GM12864 (cell line): ENCODE measurements around the gene CYP4F8.

Source experiments
- DNase-seq: peaks from one replicate; pipeline ENCODE4 v3.0.0-alpha.2; 2011; ENCODE audit warnings: low read depth
- H3K4me3 ChIP-seq: 2 replicates; pipeline ENCODE4 v1.5.1; 2011; ENCODE audit warnings: mild to moderate bottlenecking, low read depth, low read length, control low read depth
- TF ChIP-seq, protein P1 (sequence below): IDR thresholded peaks from 2 replicates; pipeline ENCODE4 v1.5.1; 2011; ENCODE audit warnings: low read depth, mild to moderate bottlenecking, moderate library complexity, low read length, control low read depth, inconsistent platforms; ENCODE audit errors: missing control alignments

Gene CYP4F8, protein sequence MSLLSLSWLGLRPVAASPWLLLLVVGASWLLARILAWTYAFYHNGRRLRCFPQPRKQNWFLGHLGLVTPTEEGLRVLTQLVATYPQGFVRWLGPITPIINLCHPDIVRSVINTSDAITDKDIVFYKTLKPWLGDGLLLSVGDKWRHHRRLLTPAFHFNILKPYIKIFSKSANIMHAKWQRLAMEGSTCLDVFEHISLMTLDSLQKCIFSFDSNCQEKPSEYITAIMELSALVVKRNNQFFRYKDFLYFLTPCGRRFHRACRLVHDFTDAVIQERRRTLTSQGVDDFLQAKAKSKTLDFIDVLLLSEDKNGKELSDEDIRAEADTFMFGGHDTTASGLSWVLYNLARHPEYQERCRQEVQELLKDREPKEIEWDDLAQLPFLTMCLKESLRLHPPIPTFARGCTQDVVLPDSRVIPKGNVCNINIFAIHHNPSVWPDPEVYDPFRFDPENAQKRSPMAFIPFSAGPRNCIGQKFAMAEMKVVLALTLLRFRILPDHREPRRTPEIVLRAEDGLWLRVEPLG

DNA sequence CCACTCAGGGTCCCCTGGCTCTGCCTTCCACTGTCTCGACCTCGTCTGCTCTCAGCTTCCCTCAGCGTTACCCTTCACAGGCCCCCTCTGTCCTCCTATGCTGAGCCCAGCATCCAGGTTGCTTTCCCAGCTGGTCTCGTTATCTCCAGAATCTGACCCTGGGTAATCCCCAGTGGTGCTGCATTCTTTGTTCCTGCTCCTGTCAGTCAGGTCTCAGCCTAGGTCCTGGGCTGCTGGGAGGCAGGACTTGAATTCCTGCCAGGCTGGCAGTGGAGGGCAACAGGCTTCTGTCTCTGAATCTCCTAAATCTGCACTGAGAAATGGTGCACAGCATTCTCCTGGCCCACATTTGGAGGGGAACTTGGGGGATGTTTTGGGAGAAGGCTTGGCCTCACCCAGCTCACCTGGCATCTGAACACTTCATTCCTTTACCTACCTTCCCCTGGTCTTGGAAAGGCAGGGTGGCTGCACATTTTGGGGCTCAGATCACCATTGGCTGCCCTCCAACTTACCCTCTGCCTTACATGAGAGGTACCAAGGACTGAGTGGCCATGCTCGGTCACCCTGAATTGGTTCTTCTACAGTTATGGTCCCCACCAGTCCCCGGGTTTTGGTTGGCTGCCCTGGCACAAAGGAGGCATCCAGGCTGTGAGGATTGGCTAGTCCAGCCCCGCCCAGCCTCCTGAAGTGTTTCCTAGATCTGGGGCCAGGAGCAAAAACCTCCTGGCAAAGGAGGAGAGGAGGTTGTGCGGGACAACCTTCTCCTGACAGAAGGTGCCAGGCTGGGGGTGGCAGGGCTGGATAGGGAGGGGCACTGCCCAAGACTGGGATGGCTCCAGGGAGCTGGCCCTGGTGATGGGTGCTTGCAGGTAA lies at the start of gene CYP4F8:
Gene CYP4F8 (plus strand): TSS at position 712 of the 873 bp plus-strand sequence. CDS start 399 bp downstream, outside the sequence.
- H3K4me3 ChIP-seq, result no peak within 1 kb of the TSS
- TF ChIP-seq, protein P1, sequence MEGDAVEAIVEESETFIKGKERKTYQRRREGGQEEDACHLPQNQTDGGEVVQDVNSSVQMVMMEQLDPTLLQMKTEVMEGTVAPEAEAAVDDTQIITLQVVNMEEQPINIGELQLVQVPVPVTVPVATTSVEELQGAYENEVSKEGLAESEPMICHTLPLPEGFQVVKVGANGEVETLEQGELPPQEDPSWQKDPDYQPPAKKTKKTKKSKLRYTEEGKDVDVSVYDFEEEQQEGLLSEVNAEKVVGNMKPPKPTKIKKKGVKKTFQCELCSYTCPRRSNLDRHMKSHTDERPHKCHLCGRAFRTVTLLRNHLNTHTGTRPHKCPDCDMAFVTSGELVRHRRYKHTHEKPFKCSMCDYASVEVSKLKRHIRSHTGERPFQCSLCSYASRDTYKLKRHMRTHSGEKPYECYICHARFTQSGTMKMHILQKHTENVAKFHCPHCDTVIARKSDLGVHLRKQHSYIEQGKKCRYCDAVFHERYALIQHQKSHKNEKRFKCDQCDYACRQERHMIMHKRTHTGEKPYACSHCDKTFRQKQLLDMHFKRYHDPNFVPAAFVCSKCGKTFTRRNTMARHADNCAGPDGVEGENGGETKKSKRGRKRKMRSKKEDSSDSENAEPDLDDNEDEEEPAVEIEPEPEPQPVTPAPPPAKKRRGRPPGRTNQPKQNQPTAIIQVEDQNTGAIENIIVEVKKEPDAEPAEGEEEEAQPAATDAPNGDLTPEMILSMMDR, result no peak
- DNase-seq, result no peak

DNA sequence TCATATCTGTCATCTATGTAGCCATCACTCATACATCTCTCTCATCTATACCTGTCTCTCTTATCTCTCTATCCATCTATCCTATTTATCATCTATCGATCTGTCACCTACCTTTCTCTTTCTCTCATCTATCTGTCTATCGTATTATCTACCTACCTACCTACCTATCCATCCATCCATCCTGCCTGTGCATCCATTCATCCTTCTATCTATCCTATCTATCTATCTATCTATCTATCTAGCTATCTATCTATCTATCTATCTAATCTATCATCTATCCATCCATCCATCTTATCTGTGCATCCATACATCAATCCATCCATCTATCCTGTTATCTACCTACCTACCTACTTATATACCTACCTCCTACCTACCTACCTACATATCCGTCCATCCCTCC lies 44.6 kb upstream of the CYP4F8 start:
- DNase-seq, result no peak
- TF ChIP-seq, protein P1, result no peak
- no peak overlapping the region for H3K4me3 ChIP-seq

DNA sequence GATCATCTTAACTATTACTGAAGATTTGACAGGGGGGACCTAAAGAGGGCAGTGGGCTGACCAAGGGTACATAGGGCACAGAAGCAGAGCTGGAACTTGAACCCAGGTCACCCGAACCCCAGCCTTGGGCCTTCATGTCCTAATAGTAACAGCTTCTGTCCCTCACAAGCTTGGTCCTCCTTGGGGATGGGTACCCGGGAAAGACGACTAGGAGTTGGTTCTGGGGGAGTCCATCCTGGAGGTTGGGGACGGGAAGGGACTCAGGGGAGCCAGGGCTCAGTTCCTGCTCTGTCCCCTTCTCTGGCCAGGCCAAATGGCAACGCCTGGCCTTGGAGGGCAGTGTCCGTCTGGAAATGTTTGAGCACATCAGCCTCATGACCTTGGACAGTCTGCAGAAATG lies 39.6 kb upstream of the CYP4F8 start:
- no peak overlapping the region for H3K4me3 ChIP-seq
- no peak for DNase-seq
- TF ChIP-seq, protein P1, result no peak

DNA sequence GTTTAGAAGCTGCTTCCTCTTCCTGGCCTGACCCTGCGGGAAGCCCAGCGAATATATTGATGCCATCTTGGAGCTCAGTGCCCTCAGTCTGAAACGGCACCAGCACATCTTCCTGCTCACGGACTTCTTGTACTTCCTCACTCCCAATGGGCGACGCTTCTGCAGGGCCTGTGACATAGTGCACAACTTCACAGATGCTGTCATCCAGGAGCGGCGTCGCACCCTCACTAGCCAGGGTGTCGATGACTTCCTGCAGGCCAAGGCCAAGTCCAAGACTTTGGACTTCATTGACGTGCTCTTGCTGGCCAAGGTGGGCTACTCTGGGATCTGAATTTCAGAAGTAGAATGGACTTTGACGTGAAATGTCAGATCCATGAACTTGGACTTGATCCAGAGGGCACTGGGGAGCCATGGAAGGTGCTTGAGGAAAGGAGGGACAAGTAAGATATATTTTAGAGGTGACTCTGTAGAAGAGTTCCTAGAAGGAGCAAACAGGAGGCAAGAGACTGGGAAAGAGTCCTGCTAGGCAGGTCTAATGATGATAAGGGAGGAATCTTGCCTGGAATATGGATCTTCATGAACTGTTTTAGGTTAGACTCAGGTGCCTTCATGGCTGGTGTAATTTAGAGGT lies 38.4 kb upstream of the CYP4F8 start:
- TF ChIP-seq, protein P1, result no peak
- no peak overlapping the region for H3K4me3 ChIP-seq
- no peak for DNase-seq

DNA sequence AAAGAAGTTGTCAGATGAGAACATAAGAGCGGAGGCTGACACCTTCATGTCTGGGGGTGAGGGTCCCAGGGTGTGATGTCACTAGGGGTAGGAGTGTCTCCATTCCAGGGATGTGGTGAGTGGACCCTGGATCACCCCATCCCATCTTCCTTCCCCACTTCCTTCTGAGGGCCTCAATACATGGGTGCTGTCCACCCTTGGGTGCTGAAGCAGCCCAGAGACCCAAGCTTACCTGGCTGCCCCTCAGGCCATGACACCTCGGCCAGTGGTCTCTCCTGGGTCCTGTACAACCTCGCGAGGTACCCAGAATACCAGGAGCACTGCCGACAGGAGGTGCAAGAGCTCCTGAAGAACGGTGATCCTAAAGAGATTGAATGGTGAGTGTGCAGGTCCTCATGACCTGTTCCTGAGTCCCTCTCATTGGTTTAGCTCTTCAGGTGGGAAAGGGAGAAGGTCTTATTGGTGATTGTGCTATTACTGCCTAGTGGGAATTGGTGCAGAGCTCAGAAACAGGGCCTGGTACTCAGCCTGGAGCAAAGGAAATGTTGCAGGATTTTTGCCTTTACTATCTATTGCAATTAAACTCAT lies 37.7 kb upstream of the CYP4F8 start:
- TF ChIP-seq, protein P1, result no peak
- no peak overlapping the region for H3K4me3 ChIP-seq
- DNase-seq, result no peak

DNA sequence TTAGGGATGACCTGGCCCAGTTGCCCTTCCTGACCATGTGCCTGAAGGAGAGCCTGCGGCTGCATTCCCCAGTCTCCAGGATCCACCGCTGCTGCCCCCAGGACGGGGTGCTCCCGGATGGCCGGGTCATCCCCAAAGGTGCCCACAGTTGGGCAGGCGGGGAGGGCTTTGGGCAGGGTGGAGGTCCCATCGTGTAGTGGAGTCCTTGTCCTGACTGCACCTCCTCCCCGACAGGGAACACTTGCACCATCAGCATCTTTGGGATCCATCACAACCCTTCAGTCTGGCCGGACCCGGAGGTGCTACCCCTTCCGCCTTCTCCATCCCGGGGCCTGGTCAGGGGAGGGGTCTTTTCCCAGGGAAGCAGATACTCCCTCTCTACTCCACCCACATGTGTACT lies 31.7 kb upstream of the CYP4F8 start:
- TF ChIP-seq, protein P1, result no peak
- DNase-seq, result no peak
- no peak overlapping the region for H3K4me3 ChIP-seq
